OCI-LY1 (cell line): ENCODE results near the gene TMEM44.

Experiments
- H2AFZ ChIP-seq: fragments of 200-600 bp; sonication (generic), shearing (Covaris generic); 2 replicates; pipeline ENCODE4 v1.6.0; 2014; ENCODE audit warnings: antibody characterized with exemption, mild to moderate bottlenecking, low read length
- H3F3A ChIP-seq: fragments of 200-600 bp; sonication (generic), shearing (Covaris generic); 2 replicates; pipeline ENCODE4 v1.6.0; 2014; ENCODE audit warnings: mild to moderate bottlenecking, antibody characterized with exemption, low read length, moderate library complexity; ENCODE audit not compliant: insufficient read depth
- H3K27ac ChIP-seq: fragments of 200-600 bp; sonication (generic); 2 replicates; pipeline ENCODE4 v1.5.1; 2014; ENCODE audit warnings: low read length, mixed run types, mild to moderate bottlenecking, low read depth; ENCODE audit not compliant: poor library complexity, severe bottlenecking
- H3K27me3 ChIP-seq: fragments of 200-600 bp; sonication (generic); 2 replicates; pipeline ENCODE4 v1.6.0; 2014; ENCODE audit warnings: antibody characterized with exemption, mild to moderate bottlenecking, low read length, moderate library complexity; ENCODE audit not compliant: insufficient read depth
- H3K36me3 ChIP-seq: fragments of 200-600 bp; sonication (generic); 2 replicates; pipeline ENCODE4 v1.6.1; 2014; ENCODE audit warnings: mild to moderate bottlenecking, antibody characterized with exemption, low read length, moderate library complexity, mixed read lengths; ENCODE audit not compliant: insufficient read depth
- H3K4me1 ChIP-seq: fragments of 200-600 bp; sonication (generic); 2 replicates; pipeline ENCODE4 v1.5.1; 2014; ENCODE audit warnings: mild to moderate bottlenecking, low read length, moderate library complexity; ENCODE audit not compliant: insufficient read depth, severe bottlenecking
- H3K4me2 ChIP-seq: fragments of 200-600 bp; sonication (generic), shearing (Covaris generic); 2 replicates; pipeline ENCODE4 v1.6.1; 2014; ENCODE audit warnings: low read length
- H3K4me3 ChIP-seq: fragments of 200-600 bp; sonication (generic); 2 replicates; pipeline ENCODE4 v1.5.1; 2014; ENCODE audit warnings: low read length, low read depth, mild to moderate bottlenecking, mixed read lengths; ENCODE audit not compliant: poor library complexity, severe bottlenecking
- H3K79me2 ChIP-seq: fragments of 200-600 bp; shearing (Covaris generic); 2 replicates; pipeline ENCODE4 v1.6.1; 2016; ENCODE audit warnings: mixed run types, low read length, mixed read lengths; ENCODE audit not compliant: insufficient read depth
- H3K9ac ChIP-seq: fragments of 200-600 bp; sonication (generic), shearing (Covaris generic); 2 replicates; pipeline ENCODE4 v1.6.1; 2014; ENCODE audit warnings: mild to moderate bottlenecking, low read length, mixed read lengths
- H3K9me2 ChIP-seq: fragments of 200-600 bp; sonication (generic), shearing (Covaris generic); 2 replicates; pipeline ENCODE4 v1.6.1; 2014; ENCODE audit warnings: low read depth, mild to moderate bottlenecking, low read length, mixed read lengths
- H3K9me3 ChIP-seq: fragments of 200-600 bp; shearing (Covaris generic); 2 replicates; pipeline ENCODE4 v1.6.1; 2014; ENCODE audit warnings: low read length, mixed read lengths
- H4K20me1 ChIP-seq: fragments of 200-600 bp; sonication (generic), shearing (Covaris generic); 2 replicates; pipeline ENCODE4 v1.6.0; 2016; ENCODE audit warnings: mild to moderate bottlenecking, low read length; ENCODE audit not compliant: insufficient read depth
- CTCF ChIP-seq: fragments of 200-600 bp; sonication (generic), shearing (Covaris generic); IDR thresholded peaks from 2 replicates; pipeline ENCODE4 v1.5.1; 2017; ENCODE audit warnings: mild to moderate bottlenecking, antibody characterized with exemption, low read length, moderate library complexity, mixed read lengths
- EZH2 ChIP-seq: fragments of 200-600 bp; sonication (generic), shearing (Covaris generic); IDR thresholded peaks from 2 replicates; pipeline ENCODE4 v1.8.0; 2017; ENCODE audit warnings: borderline replicate concordance, mixed run types, mild to moderate bottlenecking, antibody characterized with exemption, low read length, moderate library complexity, mixed read lengths

Gene TMEM44

GRCh38 chr3:194575484-194576210, 57.6 kb downstream of the TMEM44 start:
- Histone ChIP-seq H3K9ac (no peak overlapping the region), H3K9me2 (no peaks in the 10 kb centered on the region), H4K20me1 (no peaks in the 10 kb centered on the region), H3K36me3 (no peaks in the 10 kb centered on the region), H3F3A (no peaks in the 10 kb centered on the region), H3K79me2 (no peaks in the 10 kb centered on the region), H3K4me3 (no peak overlapping the region), H3K27me3 (peaks cover 8% of the 10 kb centered on the region; the same call in 1 of the 2 replicates), H2AFZ (no peak overlapping the region), H3K27ac (no peak overlapping the region), H3K9me3 (no peaks in the 10 kb centered on the region), H3K4me1 (no peaks in the 10 kb centered on the region), H3K4me2 (no peak overlapping the region)
- no peak for TF ChIP-seq CTCF
- TF ChIP-seq EZH2: no peak

GRCh38 chr3:194574639-194575483, 58.4 kb downstream of the TMEM44 start:
- no peaks in the 10 kb centered on the region for H4K20me1 ChIP-seq
- no peak overlapping the region for H3K4me2 ChIP-seq
- peaks cover 8% of the 10 kb centered on the region; the same call in 1 of the 2 replicates for H3K27me3 ChIP-seq
- no peaks in the 10 kb centered on the region for H3K9me2 ChIP-seq
- no peak overlapping the region for H3K27ac ChIP-seq
- H3K4me1 ChIP-seq: no peaks in the 10 kb centered on the region
- H3K9ac ChIP-seq: no peak overlapping the region
- H3K9me3 ChIP-seq: no peaks in the 10 kb centered on the region
- H3F3A ChIP-seq: no peaks in the 10 kb centered on the region
- H3K79me2 ChIP-seq: no peaks in the 10 kb centered on the region
- TF ChIP-seq CTCF (no peak), EZH2 (no peak)
- no peaks in the 10 kb centered on the region for H3K36me3 ChIP-seq
- no peak overlapping the region for H2AFZ ChIP-seq
- no peak overlapping the region for H3K4me3 ChIP-seq

- no peak overlapping the region for H2AFZ ChIP-seq
- TF ChIP-seq EZH2 (no peak), CTCF (peak; percentile 95)
- no peak overlapping the region for H3K4me3 ChIP-seq
- H3K9ac ChIP-seq: no peak overlapping the region
- no peaks in the 10 kb centered on the region for H3K9me2 ChIP-seq
- H3K4me1 ChIP-seq: no peaks in the 10 kb centered on the region
- no peak overlapping the region for H3K4me2 ChIP-seq
- no peak overlapping the region for H3K27ac ChIP-seq
- H3K27me3 ChIP-seq: peaks cover 8% of the 10 kb centered on the region; the same call in 1 of the 2 replicates
- no peaks in the 10 kb centered on the region for H3K9me3 ChIP-seq
- H3K79me2 ChIP-seq: no peaks in the 10 kb centered on the region
- H3K36me3 ChIP-seq: no peaks in the 10 kb centered on the region
- H4K20me1 ChIP-seq: no peaks in the 10 kb centered on the region
- H3F3A ChIP-seq: no peaks in the 10 kb centered on the region
These were observed 59.4 kb downstream of the TMEM44 start for GRCh38 chr3:194573680-194574437.
